Peyer's patch (tissue), 4 donors: ENCODE measurements around the gene ALDH7A1.

Experiments used
- POLR2A ChIP-seq, 2 donors: fragments of 450-650 bp; IDR thresholded peaks; one replicate each; pipeline ENCODE4 v1.5.1; 2017; ENCODE audit warnings: antibody characterized with exemption in 2 of 2, mild to moderate bottlenecking in 2 of 2, moderate library complexity in 2 of 2
- TF ChIP-seq, protein P1 (sequence below), 6 experiments: fragments of 450-650 bp in 4 of 6; fragments of 200-600 bp in 2 of 6; sonication (generic) in 1 of 6; IDR thresholded peaks; one replicate each; pipeline ENCODE4 v1.5.1; 2017 to 2019; ENCODE audit warnings: antibody characterized with exemption in 6 of 6, mild to moderate bottlenecking in 3 of 6, moderate library complexity in 1 of 6

GRCh38 chr5:126503602-126504104 is 91.4 kb downstream of the ALDH7A1 start:
- TF ChIP-seq, protein P1, sequence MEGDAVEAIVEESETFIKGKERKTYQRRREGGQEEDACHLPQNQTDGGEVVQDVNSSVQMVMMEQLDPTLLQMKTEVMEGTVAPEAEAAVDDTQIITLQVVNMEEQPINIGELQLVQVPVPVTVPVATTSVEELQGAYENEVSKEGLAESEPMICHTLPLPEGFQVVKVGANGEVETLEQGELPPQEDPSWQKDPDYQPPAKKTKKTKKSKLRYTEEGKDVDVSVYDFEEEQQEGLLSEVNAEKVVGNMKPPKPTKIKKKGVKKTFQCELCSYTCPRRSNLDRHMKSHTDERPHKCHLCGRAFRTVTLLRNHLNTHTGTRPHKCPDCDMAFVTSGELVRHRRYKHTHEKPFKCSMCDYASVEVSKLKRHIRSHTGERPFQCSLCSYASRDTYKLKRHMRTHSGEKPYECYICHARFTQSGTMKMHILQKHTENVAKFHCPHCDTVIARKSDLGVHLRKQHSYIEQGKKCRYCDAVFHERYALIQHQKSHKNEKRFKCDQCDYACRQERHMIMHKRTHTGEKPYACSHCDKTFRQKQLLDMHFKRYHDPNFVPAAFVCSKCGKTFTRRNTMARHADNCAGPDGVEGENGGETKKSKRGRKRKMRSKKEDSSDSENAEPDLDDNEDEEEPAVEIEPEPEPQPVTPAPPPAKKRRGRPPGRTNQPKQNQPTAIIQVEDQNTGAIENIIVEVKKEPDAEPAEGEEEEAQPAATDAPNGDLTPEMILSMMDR (IDR thresholded peaks at IDR 0.05): no peak
- peak in 1 of 2 donors; percentile 9 for TF ChIP-seq POLR2A (IDR thresholded peaks at IDR 0.05)
